Neural cell (in vitro differentiated cells): ENCODE measurements around the gene ODC1. TPM values are rescaled to one million over a fixed set of nuclear protein-coding genes. Genes with fewer than 3 reads are reported as not detected.
"Not testable (repeated sequence)": the region's sequence is repeated elsewhere in the genome, so short reads cannot be mapped to it uniquely, and the experiment has no call there.

Experiments used
- H2AFZ ChIP-seq: fragments of 200-600, 300-800 bp; sonication (generic), shearing (Covaris generic); 2 replicates; pipeline ENCODE4 v1.6.0; 2014; ENCODE audit warnings: low read depth, mild to moderate bottlenecking, antibody characterized with exemption, low read length, moderate library complexity
- H3F3A ChIP-seq: fragments of 200-600 bp; shearing (Covaris generic); 2 replicates; pipeline ENCODE4 v1.6.1; 2016; ENCODE audit warnings: mild to moderate bottlenecking, moderate library complexity, mixed read lengths, antibody characterized with exemption, low read length; ENCODE audit not compliant: insufficient read depth, poor library complexity, severe bottlenecking
- H3K27ac ChIP-seq: fragments of 200-600, 300-800 bp; sonication (generic), shearing (Covaris generic); 2 replicates; pipeline ENCODE4 v1.5.1; 2014; ENCODE audit warnings: mild to moderate bottlenecking, low read length, moderate library complexity
- H3K27me3 ChIP-seq: fragments of 300-800, 200-600 bp; sonication (generic), shearing (Covaris generic); 2 replicates; pipeline ENCODE4 v1.6.0; 2014; ENCODE audit warnings: mild to moderate bottlenecking, low read depth, low read length, moderate library complexity; ENCODE audit not compliant: insufficient read depth
- H3K36me3 ChIP-seq: fragments of 300-800, 200-600 bp; sonication (generic), shearing (Covaris generic); 2 replicates; pipeline ENCODE4 v1.5.1; 2014; ENCODE audit warnings: mild to moderate bottlenecking, antibody characterized with exemption, low read length, moderate library complexity; ENCODE audit not compliant: insufficient read depth
- H3K4me2 ChIP-seq: fragments of 300-800, 200-600 bp; sonication (generic), shearing (Covaris generic); 2 replicates; pipeline ENCODE4 v1.6.0; 2014; ENCODE audit warnings: mild to moderate bottlenecking, low read length
- H3K4me3 ChIP-seq: fragments of 300-800, 200-600 bp; sonication (generic), shearing (Covaris generic); 2 replicates; pipeline ENCODE4 v1.5.1; 2014; ENCODE audit warnings: mild to moderate bottlenecking, low read length, moderate library complexity
- H3K79me2 ChIP-seq: fragments of 200-600 bp; shearing (Covaris generic); replicated peaks from 2 replicates; pipeline ENCODE4 v1.6.0; 2014; ENCODE audit warnings: mild to moderate bottlenecking, low read length, moderate library complexity; ENCODE audit not compliant: insufficient read depth
- H3K9ac ChIP-seq: fragments of 300-800, 200-600 bp; sonication (generic), shearing (Covaris generic); 2 replicates; pipeline ENCODE4 v1.6.1; 2016; ENCODE audit warnings: mild to moderate bottlenecking, low read length, mixed read lengths
- H3K9me2 ChIP-seq: fragments of 200-600 bp; shearing (Covaris generic); 2 replicates; pipeline ENCODE4 v1.6.1; 2016; ENCODE audit warnings: mild to moderate bottlenecking, low read length, mixed read lengths; ENCODE audit not compliant: insufficient read depth
- H3K9me3 ChIP-seq: fragments of 200-600, 300-800 bp; sonication (generic), shearing (Covaris generic); 2 replicates; pipeline ENCODE4 v1.6.1; 2016; ENCODE audit warnings: mild to moderate bottlenecking, mixed run types, low read length, moderate library complexity, mixed read lengths
- H4K20me1 ChIP-seq: fragments of 200-600 bp; shearing (Covaris generic); 2 replicates; pipeline ENCODE4 v1.6.1; 2016; ENCODE audit warnings: mild to moderate bottlenecking, mixed run types; ENCODE audit not compliant: insufficient read depth
- EP300 ChIP-seq: fragments of 450-650 bp; conservative IDR thresholded peaks from 2 replicates; pipeline ENCODE4 v1.6.1; 2014; ENCODE audit warnings: antibody characterized with exemption, mild to moderate bottlenecking, moderate library complexity; ENCODE audit not compliant: poor library complexity, severe bottlenecking
- EZH2 ChIP-seq: fragments of 200-600, 300-800 bp; shearing (Covaris generic), sonication (generic); IDR thresholded peaks from 2 replicates; pipeline ENCODE4 v1.6.1; 2014; ENCODE audit warnings: antibody characterized with exemption, low read length, borderline replicate concordance, mild to moderate bottlenecking; ENCODE audit not compliant: insufficient read depth, poor library complexity, severe bottlenecking
- MXI1 ChIP-seq: fragments of 450-650 bp; conservative IDR thresholded peaks from 2 replicates; pipeline ENCODE4 v1.6.1; 2014; ENCODE audit warnings: antibody characterized with exemption, mild to moderate bottlenecking; ENCODE audit not compliant: poor library complexity, severe bottlenecking
- POLR2AphosphoS5 ChIP-seq: IDR thresholded peaks from 2 replicates; pipeline ENCODE4 v1.6.1; 2012
- RAD21 ChIP-seq: fragments of 450-650 bp; conservative IDR thresholded peaks from 2 replicates; pipeline ENCODE4 v1.6.1; 2014; ENCODE audit warnings: antibody characterized with exemption, mild to moderate bottlenecking, moderate library complexity
- SMC3 ChIP-seq: fragments of 450-650 bp; conservative IDR thresholded peaks from 2 replicates; pipeline ENCODE4 v1.6.1; 2014; ENCODE audit warnings: antibody characterized with exemption, mild to moderate bottlenecking, moderate library complexity; ENCODE audit not compliant: poor library complexity
- TAF1 ChIP-seq: IDR thresholded peaks from 2 replicates; pipeline ENCODE4 v1.6.1; 2012; ENCODE audit warnings: low read depth
- polyA plus RNA-seq: library from polyadenylated mRNA; depleted of rRNA; stranded (reverse); fragments of >200 nt; gene quantifications from 2 replicates; pipeline ENCODE4 v1.2.3, GENCODE V29; 2014
- TF ChIP-seq, protein P1 (sequence below): IDR thresholded peaks from 2 replicates; pipeline ENCODE4 v1.6.1; 2012; ENCODE audit warnings: borderline replicate concordance
- TF ChIP-seq, protein P2 (sequence below): fragments of 450-650 bp; IDR thresholded peaks from 2 replicates; pipeline ENCODE4 v1.5.1; 2014; ENCODE audit warnings: antibody characterized with exemption, mild to moderate bottlenecking, moderate library complexity; ENCODE audit not compliant: poor library complexity, severe bottlenecking

Gene ODC1
- polyA plus RNA-seq, 1 donor from 2014 or later: 1,107 TPM

DNA sequence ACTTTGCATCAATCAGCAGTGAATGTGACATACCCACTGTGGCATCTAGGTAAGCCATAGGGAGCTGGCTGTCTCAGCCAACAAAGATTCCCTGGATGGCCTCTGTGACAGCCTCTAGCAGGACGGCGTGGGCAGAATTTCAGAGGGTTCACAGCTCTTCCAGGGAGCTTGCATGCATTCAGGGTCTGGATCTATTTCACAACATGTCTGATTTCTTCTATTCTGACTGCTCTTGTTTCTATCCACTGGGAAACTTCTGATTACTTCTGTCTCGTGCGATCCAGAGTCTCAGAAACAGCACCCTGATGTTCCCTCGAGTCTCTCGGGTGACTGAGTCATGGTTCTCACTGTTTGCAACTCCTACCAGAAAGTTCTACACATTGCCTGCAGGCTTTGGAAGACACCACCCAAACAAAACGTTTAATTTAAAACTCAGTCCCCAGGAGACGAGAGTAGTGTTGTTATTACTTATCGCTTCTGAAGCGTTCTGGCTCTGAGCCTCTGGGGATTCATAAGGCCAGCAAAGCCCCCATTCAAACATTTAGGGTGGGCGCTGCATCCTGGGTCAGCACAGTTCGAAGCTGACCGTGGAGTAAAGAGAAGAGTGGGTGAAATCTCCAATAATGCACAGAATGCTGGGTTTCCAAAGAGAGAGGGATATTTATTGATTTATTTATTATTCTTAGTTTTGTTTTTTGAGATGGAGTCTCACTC, 41.9 kb upstream of the ODC1 start:
- Histone ChIP-seq H3K9me3 (no peaks in the 10 kb centered on the region), H4K20me1 (no peaks in the 10 kb centered on the region), H3K4me2 (no peak overlapping the region), H2AFZ (no peak overlapping the region), H3K27ac (no peak overlapping the region), H3F3A (no peaks in the 10 kb centered on the region), H3K79me2 (no peaks in the 10 kb centered on the region), H3K9me2 (no peaks in the 10 kb centered on the region), H3K36me3 (no peaks in the 10 kb centered on the region), H3K27me3 (no peaks in the 10 kb centered on the region), H3K4me3 (no peak overlapping the region), H3K9ac (no peak overlapping the region)
- no peak for TF ChIP-seq TAF1

DNA sequence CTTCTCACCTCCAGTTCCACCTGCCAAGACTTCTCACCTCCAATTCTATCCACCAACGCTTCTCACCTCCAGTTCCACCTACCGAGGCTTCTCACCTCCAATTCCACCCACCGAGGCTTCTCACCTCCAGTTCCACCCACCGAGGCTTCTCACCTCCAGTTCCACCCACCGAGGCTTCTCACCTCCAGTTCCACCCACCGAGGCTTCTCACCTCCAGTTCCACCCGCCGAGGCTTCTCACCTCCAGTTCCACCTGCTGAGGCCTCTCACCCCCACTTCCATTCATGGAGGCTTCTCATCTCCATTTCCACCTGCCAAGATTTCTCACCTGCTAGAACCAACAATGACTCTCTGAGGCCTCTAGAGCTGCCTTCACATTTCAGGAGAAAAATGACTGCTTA, 40.0 kb upstream of the ODC1 start:
- not testable (repeated sequence) for H3K9ac ChIP-seq, H3K27ac ChIP-seq, H3F3A ChIP-seq, H3K9me2 ChIP-seq, H2AFZ ChIP-seq, H3K4me2 ChIP-seq, H3K27me3 ChIP-seq, H3K4me3 ChIP-seq, H4K20me1 ChIP-seq, H3K79me2 ChIP-seq, H3K9me3 ChIP-seq, H3K36me3 ChIP-seq

GRCh38 chr2:10487741-10488104, 39.6 kb upstream of the ODC1 start:
- H3K9me2 ChIP-seq, H3K4me3 ChIP-seq, H3K9me3 ChIP-seq, H3K79me2 ChIP-seq, H3K9ac ChIP-seq, H3K27me3 ChIP-seq, H4K20me1 ChIP-seq, H3K27ac ChIP-seq, H2AFZ ChIP-seq, H3K36me3 ChIP-seq, H3F3A ChIP-seq, H3K4me2 ChIP-seq: not testable (repeated sequence)

DNA sequence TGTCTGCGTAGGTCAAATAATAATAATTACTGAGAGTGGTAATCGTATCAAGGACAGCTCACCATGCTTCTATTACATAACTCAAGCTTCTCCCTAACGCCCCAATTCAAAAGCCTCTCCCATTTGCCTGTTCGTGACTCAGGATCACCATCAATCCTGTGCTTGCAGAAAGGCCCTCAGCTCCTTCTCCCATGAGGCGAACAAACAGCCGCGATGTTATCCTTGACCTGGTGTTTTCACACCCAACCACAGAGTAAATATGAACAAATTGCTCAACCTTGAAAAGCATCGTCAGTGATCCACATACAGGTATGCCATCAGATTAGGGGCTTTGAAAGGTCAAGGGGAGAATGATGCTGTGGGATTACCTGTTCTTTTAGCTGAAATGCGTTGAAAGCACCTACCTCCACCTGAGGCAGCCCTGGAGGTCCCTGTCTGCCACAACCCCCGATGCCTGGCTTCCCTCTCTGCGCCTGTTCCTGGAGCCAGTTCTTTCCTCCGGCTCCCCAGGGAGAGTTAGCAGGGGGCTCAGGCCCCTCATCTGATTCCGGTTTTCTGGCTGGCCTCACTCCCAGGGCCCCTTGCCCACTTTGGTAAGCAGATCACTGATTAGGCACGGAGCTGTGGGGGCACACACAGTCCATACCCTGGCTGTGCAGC, 39.1 kb upstream of the ODC1 start:
- H3K9me2 ChIP-seq: no peaks in the 10 kb centered on the region
- no peaks in the 10 kb centered on the region for H3K27me3 ChIP-seq
- H3K9ac ChIP-seq: no peak overlapping the region
- H3K79me2 ChIP-seq: no peaks in the 10 kb centered on the region
- H4K20me1 ChIP-seq: no peaks in the 10 kb centered on the region
- H3K36me3 ChIP-seq: no peaks in the 10 kb centered on the region
- no peaks in the 10 kb centered on the region for H3K9me3 ChIP-seq
- H2AFZ ChIP-seq: no peak overlapping the region
- TF ChIP-seq MXI1 (no peak), RAD21 (no peak), EZH2 (no peak), POLR2AphosphoS5 (no peak), TAF1 (no peak), SMC3 (no peak), EP300 (no peak)
- TF ChIP-seq, protein P1, sequence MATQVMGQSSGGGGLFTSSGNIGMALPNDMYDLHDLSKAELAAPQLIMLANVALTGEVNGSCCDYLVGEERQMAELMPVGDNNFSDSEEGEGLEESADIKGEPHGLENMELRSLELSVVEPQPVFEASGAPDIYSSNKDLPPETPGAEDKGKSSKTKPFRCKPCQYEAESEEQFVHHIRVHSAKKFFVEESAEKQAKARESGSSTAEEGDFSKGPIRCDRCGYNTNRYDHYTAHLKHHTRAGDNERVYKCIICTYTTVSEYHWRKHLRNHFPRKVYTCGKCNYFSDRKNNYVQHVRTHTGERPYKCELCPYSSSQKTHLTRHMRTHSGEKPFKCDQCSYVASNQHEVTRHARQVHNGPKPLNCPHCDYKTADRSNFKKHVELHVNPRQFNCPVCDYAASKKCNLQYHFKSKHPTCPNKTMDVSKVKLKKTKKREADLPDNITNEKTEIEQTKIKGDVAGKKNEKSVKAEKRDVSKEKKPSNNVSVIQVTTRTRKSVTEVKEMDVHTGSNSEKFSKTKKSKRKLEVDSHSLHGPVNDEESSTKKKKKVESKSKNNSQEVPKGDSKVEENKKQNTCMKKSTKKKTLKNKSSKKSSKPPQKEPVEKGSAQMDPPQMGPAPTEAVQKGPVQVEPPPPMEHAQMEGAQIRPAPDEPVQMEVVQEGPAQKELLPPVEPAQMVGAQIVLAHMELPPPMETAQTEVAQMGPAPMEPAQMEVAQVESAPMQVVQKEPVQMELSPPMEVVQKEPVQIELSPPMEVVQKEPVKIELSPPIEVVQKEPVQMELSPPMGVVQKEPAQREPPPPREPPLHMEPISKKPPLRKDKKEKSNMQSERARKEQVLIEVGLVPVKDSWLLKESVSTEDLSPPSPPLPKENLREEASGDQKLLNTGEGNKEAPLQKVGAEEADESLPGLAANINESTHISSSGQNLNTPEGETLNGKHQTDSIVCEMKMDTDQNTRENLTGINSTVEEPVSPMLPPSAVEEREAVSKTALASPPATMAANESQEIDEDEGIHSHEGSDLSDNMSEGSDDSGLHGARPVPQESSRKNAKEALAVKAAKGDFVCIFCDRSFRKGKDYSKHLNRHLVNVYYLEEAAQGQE: no peak
- TF ChIP-seq, protein P2, sequence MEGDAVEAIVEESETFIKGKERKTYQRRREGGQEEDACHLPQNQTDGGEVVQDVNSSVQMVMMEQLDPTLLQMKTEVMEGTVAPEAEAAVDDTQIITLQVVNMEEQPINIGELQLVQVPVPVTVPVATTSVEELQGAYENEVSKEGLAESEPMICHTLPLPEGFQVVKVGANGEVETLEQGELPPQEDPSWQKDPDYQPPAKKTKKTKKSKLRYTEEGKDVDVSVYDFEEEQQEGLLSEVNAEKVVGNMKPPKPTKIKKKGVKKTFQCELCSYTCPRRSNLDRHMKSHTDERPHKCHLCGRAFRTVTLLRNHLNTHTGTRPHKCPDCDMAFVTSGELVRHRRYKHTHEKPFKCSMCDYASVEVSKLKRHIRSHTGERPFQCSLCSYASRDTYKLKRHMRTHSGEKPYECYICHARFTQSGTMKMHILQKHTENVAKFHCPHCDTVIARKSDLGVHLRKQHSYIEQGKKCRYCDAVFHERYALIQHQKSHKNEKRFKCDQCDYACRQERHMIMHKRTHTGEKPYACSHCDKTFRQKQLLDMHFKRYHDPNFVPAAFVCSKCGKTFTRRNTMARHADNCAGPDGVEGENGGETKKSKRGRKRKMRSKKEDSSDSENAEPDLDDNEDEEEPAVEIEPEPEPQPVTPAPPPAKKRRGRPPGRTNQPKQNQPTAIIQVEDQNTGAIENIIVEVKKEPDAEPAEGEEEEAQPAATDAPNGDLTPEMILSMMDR: no peak
- no peak overlapping the region for H3K4me3 ChIP-seq
- H3K27ac ChIP-seq: no peak overlapping the region
- no peaks in the 10 kb centered on the region for H3F3A ChIP-seq
- no peak overlapping the region for H3K4me2 ChIP-seq
